ENCODE data around the gene HIGD1B.
"Not testable (repeated sequence)": the region's sequence is repeated elsewhere in the genome, so short reads cannot be mapped to it uniquely, and the experiment has no call there.

Gene HIGD1B

DNA sequence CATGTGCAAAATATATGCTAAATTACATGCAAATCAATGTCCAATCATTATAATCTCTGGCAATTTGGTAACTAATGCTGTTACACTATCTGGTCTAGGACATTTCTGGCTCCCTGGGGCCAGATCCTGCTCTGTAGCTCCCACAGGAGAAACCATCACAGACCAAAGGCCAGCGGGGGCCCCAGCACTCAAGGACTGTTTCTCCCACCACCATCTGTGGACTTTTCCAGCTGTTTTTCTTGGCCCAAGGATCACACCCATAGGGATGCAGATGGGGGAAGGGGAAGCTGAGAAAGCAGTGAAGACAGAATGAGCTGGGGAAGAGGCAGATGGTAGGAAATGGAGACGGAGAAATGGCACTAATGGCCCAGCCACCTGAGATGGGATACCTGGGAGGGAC, at the start of gene HIGD1B:
Gene HIGD1B, plus strand, starts transcription at position 298 of the 400 bp plus-strand sequence. CDS start 270 bp downstream, outside the sequence.
- Mint-ChIP-seq H3K4me1 (no peaks in the 10 kb centered on the region), H3K9me3 (no peaks in the 10 kb centered on the region), H3K27me3 (no peaks in the 10 kb centered on the region), H3K4me3 (no peak within 1 kb of the TSS), H3K27ac (no peak within 1 kb of the TSS), H3K36me3 (ENCODE audit: low read depth) (peaks cover 22% of the 10 kb centered on the region)
- ATAC-seq (no peak), DNase-seq (no peak)

DNA sequence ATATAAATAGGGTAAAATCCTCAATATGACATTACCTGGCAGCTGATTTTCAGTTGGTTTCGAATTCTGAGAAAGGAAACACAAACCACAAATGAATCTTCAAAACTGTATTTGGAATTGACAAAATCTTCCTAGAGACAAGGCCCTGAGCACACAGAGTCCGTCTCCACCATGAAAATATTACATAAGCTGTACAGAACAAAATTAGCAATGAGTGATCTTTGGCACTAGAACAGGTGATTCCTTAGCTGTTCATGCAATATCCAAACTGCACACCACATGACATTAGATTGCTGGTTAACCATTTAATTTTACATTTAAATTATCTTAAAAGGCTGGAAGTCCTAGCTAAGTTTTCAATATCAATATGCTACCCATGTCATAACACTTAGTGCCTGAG, 49.3 kb upstream of the HIGD1B start:
- Mint-ChIP-seq H3K27me3 (no peaks in the 10 kb centered on the region), H3K36me3 (ENCODE audit: low read depth) (no peaks in the 10 kb centered on the region), H3K4me3 (no peak overlapping the region), H3K27ac (no peak overlapping the region), H3K4me1 (peaks cover 9% of the 10 kb centered on the region), H3K9me3 (no peaks in the 10 kb centered on the region)
- ATAC-seq (no peak), DNase-seq (no peak)

DNA sequence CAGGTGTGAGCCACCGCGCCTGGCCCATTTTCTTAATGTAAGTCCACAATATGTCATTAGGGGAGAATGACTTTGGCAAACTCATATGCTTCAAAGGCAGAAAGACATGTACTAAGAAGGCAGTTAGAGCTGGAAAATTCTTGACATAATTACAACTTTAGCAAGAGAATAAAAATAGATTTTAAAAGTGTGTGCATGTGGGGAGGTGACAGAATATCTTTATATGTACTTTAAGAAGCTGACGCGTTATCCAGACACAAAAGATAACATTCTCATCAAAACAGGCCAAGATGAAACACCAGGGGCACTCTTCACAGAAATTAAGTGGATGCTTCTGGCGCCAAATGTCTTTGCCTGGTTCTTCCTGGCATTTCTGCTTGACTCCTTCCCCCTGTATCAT, 45.8 kb upstream of the HIGD1B start:
- Mint-ChIP-seq H3K27me3 (no peaks in the 10 kb centered on the region), H3K4me1 (no peaks in the 10 kb centered on the region), H3K36me3 (ENCODE audit: low read depth) (peaks cover 11% of the 10 kb centered on the region), H3K9me3 (no peaks in the 10 kb centered on the region), H3K27ac (no peak overlapping the region), H3K4me3 (no peak overlapping the region)
- ATAC-seq (no peak), DNase-seq (no peak)

GRCh38 chr17:44804302-44805089, 43.2 kb upstream of the HIGD1B start:
- no peak overlapping the region for H3K27ac Mint-ChIP-seq
- no peak overlapping the region for H3K4me3 Mint-ChIP-seq
- peaks cover 5% of the 10 kb centered on the region for H3K27me3 Mint-ChIP-seq
- DNase-seq: no peak
- H3K9me3 Mint-ChIP-seq: no peaks in the 10 kb centered on the region
- ATAC-seq: no peak
- no peaks in the 10 kb centered on the region for H3K4me1 Mint-ChIP-seq
- H3K36me3 Mint-ChIP-seq (ENCODE audit: low read depth): peaks cover 11% of the 10 kb centered on the region

DNA sequence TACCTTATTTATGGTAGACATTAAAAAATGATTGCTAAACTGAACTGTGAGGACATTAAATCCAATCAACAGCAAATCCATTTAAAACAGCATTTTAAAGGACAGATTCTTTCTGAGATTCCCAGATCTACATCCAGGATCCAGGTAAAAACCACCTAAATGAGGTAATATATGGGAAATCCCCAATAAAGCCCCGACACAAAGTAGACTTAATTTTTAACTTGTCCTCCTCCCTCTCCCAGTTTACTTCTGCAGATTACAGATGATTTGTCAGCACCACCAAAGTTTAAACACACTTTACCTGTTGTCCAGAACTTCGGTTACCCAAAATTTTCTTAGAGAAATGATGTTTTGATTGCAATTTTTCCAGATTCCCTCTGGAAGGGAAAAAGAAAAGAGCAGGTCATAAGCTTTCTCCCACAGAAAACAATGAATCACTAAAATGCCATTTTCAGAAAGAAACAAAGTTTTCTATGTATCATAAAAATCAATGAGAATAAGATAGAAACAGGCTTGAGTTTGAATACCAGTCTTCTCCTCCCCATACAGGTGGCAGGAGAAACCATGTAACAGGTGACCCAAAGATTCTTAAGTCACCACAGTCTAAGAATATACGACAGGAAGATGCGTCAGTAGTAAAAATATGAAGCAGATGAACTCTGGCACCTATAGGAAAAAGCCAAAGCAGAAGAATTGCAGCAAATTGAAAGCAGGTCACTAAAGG, 40.4 kb upstream of the HIGD1B start:
- Mint-ChIP-seq H3K36me3 (ENCODE audit: low read depth) (peaks cover 11% of the 10 kb centered on the region), H3K9me3 (no peaks in the 10 kb centered on the region), H3K4me1 (no peaks in the 10 kb centered on the region), H3K4me3 (no peak overlapping the region), H3K27me3 (peaks cover 5% of the 10 kb centered on the region), H3K27ac (no peak overlapping the region)
- ATAC-seq (no peak), DNase-seq (no peak)

GRCh38 chr17:44807817-44808155, 39.9 kb upstream of the HIGD1B start:
- Mint-ChIP-seq H3K4me3 (no peak overlapping the region), H3K27me3 (peaks cover 6% of the 10 kb centered on the region), H3K9me3 (no peaks in the 10 kb centered on the region), H3K4me1 (no peaks in the 10 kb centered on the region), H3K27ac (no peak overlapping the region), H3K36me3 (ENCODE audit: low read depth) (peaks cover 11% of the 10 kb centered on the region)
- DNase-seq: no peak
- no peak for ATAC-seq

DNA sequence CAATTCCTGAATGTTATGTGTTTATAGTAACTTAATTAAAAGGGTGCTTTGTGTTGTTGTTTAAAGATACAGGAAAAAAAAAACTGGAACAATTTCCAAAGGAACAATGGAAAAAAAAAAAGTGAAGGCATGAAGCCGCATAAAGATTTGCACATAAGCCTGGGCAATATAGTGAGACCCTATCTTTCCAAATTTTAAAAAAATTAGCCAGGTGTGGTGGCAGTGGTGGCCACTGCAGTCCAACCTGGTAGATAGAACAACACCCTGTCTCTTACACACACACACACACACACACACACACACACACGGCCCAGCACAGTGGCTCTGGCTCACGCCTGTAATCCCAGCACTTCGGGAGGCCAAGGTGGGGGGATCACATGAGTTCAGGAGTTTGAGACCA, 39.5 kb upstream of the HIGD1B start:
- no peak for DNase-seq
- Mint-ChIP-seq H3K4me1 (no peaks in the 10 kb centered on the region), H3K4me3 (no peak overlapping the region), H3K9me3 (no peaks in the 10 kb centered on the region), H3K36me3 (ENCODE audit: low read depth) (peaks cover 11% of the 10 kb centered on the region), H3K27ac (no peak overlapping the region), H3K27me3 (peaks cover 9% of the 10 kb centered on the region)
- ATAC-seq: no peak

- H3K27ac Mint-ChIP-seq, H3K9me3 Mint-ChIP-seq, H3K4me1 Mint-ChIP-seq, ATAC-seq, DNase-seq, H3K27me3 Mint-ChIP-seq, H3K4me3 Mint-ChIP-seq: not testable (repeated sequence)
- H3K36me3 Mint-ChIP-seq (ENCODE audit: low read depth): peaks cover 11% of the 10 kb centered on the region
Measured at GRCh38 chr17:44808656-44809388, 38.9 kb upstream of the HIGD1B start.

- no peak for DNase-seq
- H3K4me1 Mint-ChIP-seq: no peaks in the 10 kb centered on the region
- no peak overlapping the region for H3K4me3 Mint-ChIP-seq
- H3K27ac Mint-ChIP-seq: no peak overlapping the region
- ATAC-seq: no peak
- H3K27me3 Mint-ChIP-seq: peaks cover 7% of the 10 kb centered on the region
- H3K36me3 Mint-ChIP-seq (ENCODE audit: low read depth): no peaks in the 10 kb centered on the region
- H3K9me3 Mint-ChIP-seq: no peaks in the 10 kb centered on the region
Measured at GRCh38 chr17:44812263-44812662, 35.4 kb upstream of the HIGD1B start.

DNA sequence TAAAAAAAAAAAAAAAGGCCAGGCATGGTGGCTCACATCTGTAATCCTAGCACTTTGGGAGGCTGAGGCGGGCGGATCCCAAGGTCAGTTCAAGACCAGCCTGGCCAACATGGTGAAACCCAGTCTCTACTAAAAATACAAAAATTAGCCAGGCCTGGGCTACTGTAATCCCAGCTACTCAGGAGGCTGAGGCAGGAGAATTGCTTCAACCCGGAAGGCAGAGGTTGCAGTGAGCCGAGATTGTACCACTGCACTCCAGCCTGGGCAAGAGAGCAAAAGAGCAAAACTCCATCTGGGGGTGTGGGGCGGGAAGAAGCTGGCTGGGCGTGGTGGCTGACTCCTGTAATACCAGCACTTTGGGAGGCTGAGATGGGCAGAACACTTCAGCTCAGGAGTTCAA, 29.2 kb upstream of the HIGD1B start:
- not testable (repeated sequence) for DNase-seq; H3K4me3 Mint-ChIP-seq; H3K27ac Mint-ChIP-seq; ATAC-seq; H3K4me1 Mint-ChIP-seq; H3K9me3 Mint-ChIP-seq; H3K36me3 Mint-ChIP-seq (ENCODE audit: low read depth); H3K27me3 Mint-ChIP-seq

DNA sequence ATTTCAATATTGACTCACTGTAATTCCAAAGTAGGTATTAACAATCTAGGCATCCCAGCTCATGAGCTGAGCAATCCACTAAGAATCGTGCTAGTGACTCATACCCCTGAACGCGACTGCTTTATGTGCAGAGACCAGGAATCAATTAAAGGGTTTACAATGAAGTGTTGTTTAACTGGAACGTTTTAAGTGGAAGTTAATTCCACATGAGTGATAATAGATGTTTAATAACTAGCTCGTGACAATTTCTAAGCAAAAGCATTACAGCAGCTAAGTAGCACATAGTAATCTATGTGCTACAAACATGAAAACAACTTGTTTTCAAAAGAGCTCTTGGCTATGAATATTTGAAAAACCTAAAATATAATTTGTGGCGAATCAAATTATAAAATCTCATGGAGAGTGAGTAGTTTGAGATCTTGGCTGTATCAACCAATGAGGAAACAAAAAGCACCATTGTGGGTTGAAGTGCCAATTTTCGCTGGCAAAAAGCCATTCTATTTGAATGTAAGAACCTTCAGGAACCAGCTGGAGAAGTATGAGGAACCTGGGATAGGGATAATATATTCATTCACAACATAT, 27.0 kb upstream of the HIGD1B start:
- Mint-ChIP-seq H3K36me3 (ENCODE audit: low read depth) (no peaks in the 10 kb centered on the region), H3K4me3 (no peak overlapping the region), H3K4me1 (no peaks in the 10 kb centered on the region), H3K27ac (no peak overlapping the region), H3K9me3 (no peaks in the 10 kb centered on the region), H3K27me3 (peaks cover 12% of the 10 kb centered on the region)
- ATAC-seq (no peak), DNase-seq (no peak)

GRCh38 chr17:44825236-44825635, 22.4 kb upstream of the HIGD1B start:
- not testable (repeated sequence) for ATAC-seq; DNase-seq; H3K4me3 Mint-ChIP-seq; H3K36me3 Mint-ChIP-seq (ENCODE audit: low read depth); H3K27ac Mint-ChIP-seq; H3K9me3 Mint-ChIP-seq
- Mint-ChIP-seq H3K27me3 (peaks cover 34% of the 10 kb centered on the region), H3K4me1 (peaks cover 12% of the 10 kb centered on the region)

DNA sequence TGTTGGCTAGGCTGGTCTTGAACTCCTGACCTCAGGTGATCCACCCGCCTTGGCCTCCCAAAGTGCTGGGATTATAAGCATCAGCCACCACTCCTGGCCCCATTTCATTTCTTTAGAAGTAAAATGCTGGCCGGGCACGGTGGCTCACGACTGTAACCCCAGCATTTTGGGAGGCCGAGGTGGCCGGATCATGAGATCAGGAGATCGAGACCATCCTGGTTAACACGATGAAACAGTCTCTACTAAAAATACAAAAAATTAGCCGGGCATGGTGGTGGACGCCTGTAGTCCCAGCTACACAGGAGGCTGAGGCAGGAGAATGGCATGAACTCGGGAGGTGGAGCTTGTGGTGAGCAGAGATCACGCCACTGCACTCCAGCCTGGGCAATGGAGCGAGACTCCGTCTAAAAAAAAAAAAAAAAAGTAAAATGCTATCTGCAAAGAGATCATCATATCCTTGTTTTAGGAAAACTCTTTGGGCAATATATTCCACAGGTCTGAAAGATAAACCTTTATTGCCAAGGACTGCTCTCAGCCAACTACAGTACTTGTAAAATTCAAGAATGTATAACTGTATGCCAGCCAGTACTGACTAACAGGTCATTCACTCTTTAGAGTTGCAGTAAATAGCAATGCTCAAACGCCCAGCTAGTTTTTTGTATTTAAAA, 21.4 kb upstream of the HIGD1B start:
- Mint-ChIP-seq H3K36me3 (ENCODE audit: low read depth) (no peaks in the 10 kb centered on the region), H3K4me1 (peaks cover 15% of the 10 kb centered on the region), H3K9me3 (no peaks in the 10 kb centered on the region), H3K27me3 (peaks cover 42% of the 10 kb centered on the region), H3K27ac (no peak overlapping the region), H3K4me3 (no peak overlapping the region)
- no peak for DNase-seq
- no peak for ATAC-seq

GRCh38 chr17:44827863-44828262, 19.8 kb upstream of the HIGD1B start:
- Mint-ChIP-seq H3K4me3 (no peak overlapping the region), H3K9me3 (no peaks in the 10 kb centered on the region), H3K27me3 (peaks cover 54% of the 10 kb centered on the region), H3K36me3 (ENCODE audit: low read depth) (no peaks in the 10 kb centered on the region), H3K4me1 (peaks cover 15% of the 10 kb centered on the region), H3K27ac (no peak overlapping the region)
- ATAC-seq (no peak), DNase-seq (no peak)
